DND-41 (cell line): ENCODE measurements around the gene GNB3.
"Not testable (repeated sequence)": the region's sequence is repeated elsewhere in the genome, so short reads cannot be mapped to it uniquely, and the experiment has no call there.

Source experiments
- ATAC-seq: fragments of 200-7000 bp; cut with Tn5 transposase; 3 replicates; pipeline ENCODE4 v1.9.1; 2021; ENCODE audit warnings: low read depth; ENCODE audit not compliant: insufficient read depth
- DNase-seq: peaks from one replicate; pipeline ENCODE4 v3.0.0-alpha.2; 2020
- H2AFZ ChIP-seq: 2 replicates; pipeline ENCODE4 v1.6.0; 2012; ENCODE audit warnings: low read depth, low read length
- H3K27ac ChIP-seq: 2 replicates; pipeline ENCODE4 v1.5.1; 2012; ENCODE audit warnings: low read length, inconsistent platforms
- H3K27me3 ChIP-seq: fragments of 200-600 bp; sonication (generic); 2 replicates; pipeline ENCODE4 v1.6.0; 2012; ENCODE audit warnings: low read length, mild to moderate bottlenecking, inconsistent platforms; ENCODE audit not compliant: insufficient read depth, poor library complexity
- H3K36me3 ChIP-seq: 2 replicates; pipeline ENCODE4 v1.5.1; 2012; ENCODE audit warnings: low read length, inconsistent platforms; ENCODE audit not compliant: insufficient read depth
- H3K4me1 ChIP-seq: 2 replicates; pipeline ENCODE4 v1.5.1; 2012; ENCODE audit warnings: mild to moderate bottlenecking, low read length; ENCODE audit not compliant: insufficient read depth
- H3K4me2 ChIP-seq: 2 replicates; pipeline ENCODE4 v1.6.0; 2012; ENCODE audit warnings: mild to moderate bottlenecking, moderate library complexity, low read length, inconsistent platforms; ENCODE audit not compliant: insufficient read depth
- H3K4me3 ChIP-seq, 2 experiments: fragments of 200-600 bp in 1 of 2; shearing (Covaris generic) in 1 of 2; 2 replicates each; pipeline ENCODE4 v1.5.1; 2012 to 2016; ENCODE audit warnings: inconsistent platforms in 2 of 2, low read length in 2 of 2, mild to moderate bottlenecking in 2 of 2, low read depth in 1 of 2, moderate library complexity in 1 of 2
- H3K79me2 ChIP-seq: 2 replicates; pipeline ENCODE4 v1.6.0; 2012; ENCODE audit warnings: low read length, inconsistent platforms; ENCODE audit not compliant: insufficient read depth
- H3K9ac ChIP-seq: 2 replicates; pipeline ENCODE4 v1.6.0; 2012; ENCODE audit warnings: low read depth, mild to moderate bottlenecking, inconsistent platforms, low read length, moderate library complexity
- H3K9me3 ChIP-seq: 2 replicates; pipeline ENCODE4 v1.5.1; 2012; ENCODE audit warnings: low read length, moderate library complexity, mild to moderate bottlenecking, inconsistent platforms; ENCODE audit not compliant: insufficient read depth, severe bottlenecking
- H4K20me1 ChIP-seq: 2 replicates; pipeline ENCODE4 v1.6.0; 2012; ENCODE audit warnings: low read length; ENCODE audit not compliant: insufficient read depth
- EZH2 ChIP-seq: IDR thresholded peaks from 3 replicates; pipeline ENCODE4 v1.6.1; 2012; ENCODE audit warnings: borderline replicate concordance, low read depth, mild to moderate bottlenecking, moderate library complexity, low read length, inconsistent platforms; ENCODE audit not compliant: severe bottlenecking
- TF ChIP-seq, protein P1 (sequence below): IDR thresholded peaks from 2 replicates; pipeline ENCODE4 v1.5.1; 2012; ENCODE audit warnings: borderline replicate concordance, low read length, moderate library complexity, mild to moderate bottlenecking; ENCODE audit not compliant: poor library complexity, severe bottlenecking; ENCODE audit errors: extremely low read depth

Gene GNB3

GRCh38 chr12:6868211-6869048 is 27.7 kb downstream of the GNB3 start:
- ATAC-seq (peak; percentile 2), DNase-seq (peak; percentile 33)
- H3K9ac ChIP-seq: peak overlapping the region; percentile 80
- H2AFZ ChIP-seq: peak overlapping the region; percentile 68; the same call in 1 of the 2 replicates
- peak overlapping the region; percentile 43 to 80 for H3K4me3 ChIP-seq
- H3K4me2 ChIP-seq: peak overlapping the region; percentile 99
- peaks cover 49% of the 10 kb centered on the region for H4K20me1 ChIP-seq
- peak overlapping the region; percentile 77 for H3K27ac ChIP-seq
- H3K9me3 ChIP-seq: no peaks in the 10 kb centered on the region
- no peaks in the 10 kb centered on the region for H3K27me3 ChIP-seq
- peaks cover 79% of the 10 kb centered on the region for H3K36me3 ChIP-seq
- H3K4me1 ChIP-seq: peaks cover 57% of the 10 kb centered on the region
- H3K79me2 ChIP-seq: peaks cover 49% of the 10 kb centered on the region
- TF ChIP-seq EZH2: no peak
- TF ChIP-seq, protein P1, sequence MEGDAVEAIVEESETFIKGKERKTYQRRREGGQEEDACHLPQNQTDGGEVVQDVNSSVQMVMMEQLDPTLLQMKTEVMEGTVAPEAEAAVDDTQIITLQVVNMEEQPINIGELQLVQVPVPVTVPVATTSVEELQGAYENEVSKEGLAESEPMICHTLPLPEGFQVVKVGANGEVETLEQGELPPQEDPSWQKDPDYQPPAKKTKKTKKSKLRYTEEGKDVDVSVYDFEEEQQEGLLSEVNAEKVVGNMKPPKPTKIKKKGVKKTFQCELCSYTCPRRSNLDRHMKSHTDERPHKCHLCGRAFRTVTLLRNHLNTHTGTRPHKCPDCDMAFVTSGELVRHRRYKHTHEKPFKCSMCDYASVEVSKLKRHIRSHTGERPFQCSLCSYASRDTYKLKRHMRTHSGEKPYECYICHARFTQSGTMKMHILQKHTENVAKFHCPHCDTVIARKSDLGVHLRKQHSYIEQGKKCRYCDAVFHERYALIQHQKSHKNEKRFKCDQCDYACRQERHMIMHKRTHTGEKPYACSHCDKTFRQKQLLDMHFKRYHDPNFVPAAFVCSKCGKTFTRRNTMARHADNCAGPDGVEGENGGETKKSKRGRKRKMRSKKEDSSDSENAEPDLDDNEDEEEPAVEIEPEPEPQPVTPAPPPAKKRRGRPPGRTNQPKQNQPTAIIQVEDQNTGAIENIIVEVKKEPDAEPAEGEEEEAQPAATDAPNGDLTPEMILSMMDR: peak; percentile 42

- H3K9me3 ChIP-seq: no peaks in the 10 kb centered on the region
- H3K27ac ChIP-seq: peak overlapping the region; percentile 77; the same call in 1 of the 2 replicates
- no peak overlapping the region for H2AFZ ChIP-seq
- DNase-seq: peak; percentile 85
- peak overlapping the region; percentile 99 for H3K4me2 ChIP-seq
- peaks cover 70% of the 10 kb centered on the region for H3K36me3 ChIP-seq
- H4K20me1 ChIP-seq: peaks cover 49% of the 10 kb centered on the region
- peak overlapping the region; percentile 43 to 80; a peak in 3 of 4 replicates for H3K4me3 ChIP-seq
- peak; percentile 20 for ATAC-seq
- H3K4me1 ChIP-seq: peaks cover 65% of the 10 kb centered on the region
- H3K27me3 ChIP-seq: no peaks in the 10 kb centered on the region
- peaks cover 52% of the 10 kb centered on the region for H3K79me2 ChIP-seq
- peak overlapping the region; percentile 80; the same call in 1 of the 2 replicates for H3K9ac ChIP-seq
- TF ChIP-seq, protein P1: peak; percentile 92
- TF ChIP-seq EZH2: no peak
Observed at GRCh38 chr12:6869049-6870021, 28.6 kb downstream of the GNB3 start.

GRCh38 chr12:6870304-6870703 is 29.6 kb downstream of the GNB3 start:
- not testable (repeated sequence) for DNase-seq, H3K4me3 ChIP-seq, H3K9me3 ChIP-seq, H3K27me3 ChIP-seq, H2AFZ ChIP-seq, H3K27ac ChIP-seq, ATAC-seq
- Histone ChIP-seq H3K36me3 (peaks cover 61% of the 10 kb centered on the region), H3K4me1 (peaks cover 71% of the 10 kb centered on the region), H3K4me2 (peak overlapping the region; percentile 99), H4K20me1 (peaks cover 49% of the 10 kb centered on the region), H3K79me2 (peaks cover 52% of the 10 kb centered on the region), H3K9ac (peak overlapping the region; percentile 80; the same call in 1 of the 2 replicates)
